ENCODE results near the gene ATP6AP1. TPM values are rescaled to one million over a fixed set of nuclear protein-coding genes. Genes with fewer than 3 reads are reported as not detected.
A peak's percentile ranks its signal among the peaks of the same experiment; 100 is the strongest.
"Not testable (repeated sequence)": the region's sequence is repeated elsewhere in the genome, so short reads cannot be mapped to it uniquely, and the experiment has no call there.

The ATP6AP1 gene
- total and polyA plus RNA-seq, 7 experiments from 2014 or later, result 37.8 to 118 (median 56.6) TPM

GRCh38 chrX:154381271-154381670 lies 47.2 kb upstream of the ATP6AP1 start:
- Mint-ChIP-seq H3K4me1 (peaks cover 4 to 18% (median 12%) of the 10 kb centered on the region in 7 donors), H3K4me3 (peak overlapping the region in 4 of 10 donors; percentile 29 to 86 (median 77)), H3K27ac (peak overlapping the region in 4 of 9 donors; percentile 56 to 93 (median 86)), H3K9me3 (peaks cover 0 to 2% (median 0%) of the 10 kb centered on the region in 11 donors), H3K36me3 (peaks cover 0 to 3% (median 0%) of the 10 kb centered on the region in 5 donors), H3K27me3 (no peaks in the 10 kb centered on the region)
- no peak for ATAC-seq
- POLR2A ChIA-PET, result interaction anchor here (2.0 kb wide), 1 partner anchor 17 kb away, joined by 12 read pairs; the partner anchor contains the start of gene RPL10
- peaks cover 10 to 16% of the 10 kb centered on the region in 2 donors for H3K4me1 ChIP-seq (ENCODE audit: control insufficient read depth in 2 of 2, insufficient read depth in 2 of 2, low read length in 2 of 2)
- intact Hi-C loops (cut with micrococcal nuclease), result no loop called here
- no peak for DNase-seq
- CTCF ChIA-PET, result interaction anchor here (1.0 kb wide), 1 partner anchor 8 kb away, joined by 4 read pairs; no protein-coding TSS in a partner anchor
- no peaks in the 10 kb centered on the region for H3K27me3 ChIP-seq (ENCODE audit: control insufficient read depth in 2 of 2, insufficient read depth in 2 of 2, low read length in 2 of 2)
- H3K9me3 ChIP-seq (ENCODE audit: control insufficient read depth in 2 of 3, low read length in 3 of 3), result no peaks in the 10 kb centered on the region
- no peak overlapping the region for H3K27ac ChIP-seq (ENCODE audit: low read depth, low read length)
- peaks cover 0 to 13% (median 0%) of the 10 kb centered on the region in 3 experiments for H3K36me3 ChIP-seq (ENCODE audit: control insufficient read depth in 2 of 3, insufficient read depth in 3 of 3, low read length in 3 of 3)
- no peak overlapping the region for H3K4me3 ChIP-seq (ENCODE audit: low read length)

GRCh38 chrX:154382483-154383069 lies 45.9 kb upstream of the ATP6AP1 start:
- H3K4me1 Mint-ChIP-seq, result peaks cover 3 to 14% (median 12%) of the 10 kb centered on the region in 7 donors
- ChIA-PET POLR2A (interaction anchor here (0.8 to 2.1 kb wide), 4 partner anchors 9 to 35 kb away, joined by 3 to 12 read pairs (median 8); partner anchors contain the start of genes FLNA and RPL10), CTCF (interaction anchor here (2.1 kb wide), 1 partner anchor 9 kb away, joined by 5 read pairs; no protein-coding TSS in a partner anchor)
- H3K4me1 ChIP-seq (ENCODE audit: control insufficient read depth in 2 of 2, insufficient read depth in 2 of 2, low read length in 2 of 2), result peaks cover 10% of the 10 kb centered on the region in 2 donors
- peak overlapping the region in 2 of 9 donors; percentile 63 to 73 for H3K27ac Mint-ChIP-seq
- peaks cover 0 to 2% (median 0%) of the 10 kb centered on the region in 11 donors for H3K9me3 Mint-ChIP-seq
- H3K9me3 ChIP-seq (ENCODE audit: control insufficient read depth in 2 of 3, low read length in 3 of 3), result no peaks in the 10 kb centered on the region
- intact Hi-C loops (cut with micrococcal nuclease), result no loop called here
- no peaks in the 10 kb centered on the region for H3K27me3 Mint-ChIP-seq
- DNase-seq, result no peak
- H3K27ac ChIP-seq (ENCODE audit: low read depth, low read length), result no peak overlapping the region
- no peak overlapping the region for H3K4me3 ChIP-seq (ENCODE audit: low read length)
- peaks cover 0 to 13% (median 0%) of the 10 kb centered on the region in 3 experiments for H3K36me3 ChIP-seq (ENCODE audit: control insufficient read depth in 2 of 3, insufficient read depth in 3 of 3, low read length in 3 of 3)
- peak overlapping the region in 2 of 10 donors; percentile 1 to 38 for H3K4me3 Mint-ChIP-seq
- no peaks in the 10 kb centered on the region for H3K27me3 ChIP-seq (ENCODE audit: control insufficient read depth in 2 of 2, insufficient read depth in 2 of 2, low read length in 2 of 2)
- no peak for ATAC-seq
- H3K36me3 Mint-ChIP-seq, result peaks cover 0 to 3% (median 0%) of the 10 kb centered on the region in 5 donors

GRCh38 chrX:154383359-154384283 lies 44.9 kb upstream of the ATP6AP1 start:
- H3K27ac ChIP-seq (ENCODE audit: low read depth, low read length), result no peak overlapping the region
- POLR2A ChIA-PET, result interaction anchor here (1.4 to 2.1 kb wide), 3 partner anchors 10 to 36 kb away, joined by 4 to 10 read pairs (median 5); partner anchors contain the start of gene FLNA
- H3K9me3 ChIP-seq (ENCODE audit: control insufficient read depth in 2 of 3, low read length in 3 of 3), result no peaks in the 10 kb centered on the region
- CTCF ChIA-PET, result interaction anchor here (0.9 to 2.1 kb wide), 2 partner anchors 10 to 159 kb away, joined by 3 to 5 read pairs; no protein-coding TSS in a partner anchor
- H3K36me3 Mint-ChIP-seq, result peaks cover 0 to 3% (median 0%) of the 10 kb centered on the region in 5 donors
- no peak overlapping the region for H3K4me3 Mint-ChIP-seq
- ATAC-seq, result no peak
- H3K27me3 Mint-ChIP-seq, result no peaks in the 10 kb centered on the region
- no peak overlapping the region for H3K4me3 ChIP-seq (ENCODE audit: low read length)
- intact Hi-C loops (cut with micrococcal nuclease), result no loop called here
- H3K9me3 Mint-ChIP-seq, result peaks cover 0 to 2% (median 0%) of the 10 kb centered on the region in 11 donors
- no peaks in the 10 kb centered on the region for H3K27me3 ChIP-seq (ENCODE audit: control insufficient read depth in 2 of 2, insufficient read depth in 2 of 2, low read length in 2 of 2)
- DNase-seq, result no peak
- H3K4me1 Mint-ChIP-seq, result peaks cover 3 to 14% (median 12%) of the 10 kb centered on the region in 7 donors
- peak overlapping the region in 4 of 9 donors; percentile 41 to 73 (median 68) for H3K27ac Mint-ChIP-seq
- H3K36me3 ChIP-seq (ENCODE audit: control insufficient read depth in 2 of 3, insufficient read depth in 3 of 3, low read length in 3 of 3), result peaks cover 0 to 13% (median 0%) of the 10 kb centered on the region in 3 experiments
- peaks cover 10% of the 10 kb centered on the region in 2 donors for H3K4me1 ChIP-seq (ENCODE audit: control insufficient read depth in 2 of 2, insufficient read depth in 2 of 2, low read length in 2 of 2)

- peaks cover 10% of the 10 kb centered on the region in 2 donors for H3K4me1 ChIP-seq (ENCODE audit: control insufficient read depth in 2 of 2, insufficient read depth in 2 of 2, low read length in 2 of 2)
- peaks cover 0 to 13% (median 0%) of the 10 kb centered on the region in 3 experiments for H3K36me3 ChIP-seq (ENCODE audit: control insufficient read depth in 2 of 3, insufficient read depth in 3 of 3, low read length in 3 of 3)
- intact Hi-C loops (cut with micrococcal nuclease), result no loop called here
- no peaks in the 10 kb centered on the region for H3K27me3 ChIP-seq (ENCODE audit: control insufficient read depth in 2 of 2, insufficient read depth in 2 of 2, low read length in 2 of 2)
- H3K4me1 Mint-ChIP-seq, result peaks cover 3 to 14% (median 12%) of the 10 kb centered on the region in 7 donors
- H3K27me3 Mint-ChIP-seq, result no peaks in the 10 kb centered on the region
- H3K9me3 ChIP-seq (ENCODE audit: control insufficient read depth in 2 of 3, low read length in 3 of 3), result no peaks in the 10 kb centered on the region
- CTCF ChIA-PET, result interaction anchor here (0.9 to 2.1 kb wide), 2 partner anchors 11 to 158 kb away, joined by 3 to 5 read pairs; no protein-coding TSS in a partner anchor
- H3K4me3 Mint-ChIP-seq, result no peak overlapping the region
- ATAC-seq (no peak), DNase-seq (no peak)
- peak overlapping the region in 3 of 9 donors; percentile 19 to 46 (median 41) for H3K27ac Mint-ChIP-seq
- peaks cover 0 to 2% (median 0%) of the 10 kb centered on the region in 11 donors for H3K9me3 Mint-ChIP-seq
- no peak overlapping the region for H3K4me3 ChIP-seq (ENCODE audit: low read length)
- POLR2A ChIA-PET, result interaction anchor here (1.4 to 2.1 kb wide), 3 partner anchors 11 to 36 kb away, joined by 4 to 10 read pairs (median 5); partner anchors contain the start of gene FLNA
- peaks cover 0 to 3% (median 0%) of the 10 kb centered on the region in 5 donors for H3K36me3 Mint-ChIP-seq
- no peak overlapping the region for H3K27ac ChIP-seq (ENCODE audit: low read depth, low read length)
These were observed 44.1 kb upstream of the ATP6AP1 start for GRCh38 chrX:154384284-154384892.

GRCh38 chrX:154388094-154388493 lies 40.4 kb upstream of the ATP6AP1 start:
- H3K27ac ChIP-seq (ENCODE audit: low read depth, low read length); H3K9me3 ChIP-seq (ENCODE audit: control insufficient read depth in 2 of 3, low read length in 3 of 3); H3K9me3 Mint-ChIP-seq; intact Hi-C loops (cut with micrococcal nuclease); CTCF ChIA-PET; DNase-seq; H3K36me3 Mint-ChIP-seq; H3K36me3 ChIP-seq (ENCODE audit: control insufficient read depth in 2 of 3, insufficient read depth in 3 of 3, low read length in 3 of 3); H3K4me1 ChIP-seq (ENCODE audit: control insufficient read depth in 2 of 2, insufficient read depth in 2 of 2, low read length in 2 of 2); H3K4me3 Mint-ChIP-seq; H3K27me3 Mint-ChIP-seq; H3K27ac Mint-ChIP-seq; POLR2A ChIA-PET; H3K4me1 Mint-ChIP-seq; H3K4me3 ChIP-seq (ENCODE audit: low read length); H3K27me3 ChIP-seq (ENCODE audit: control insufficient read depth in 2 of 2, insufficient read depth in 2 of 2, low read length in 2 of 2): not testable (repeated sequence)
- ATAC-seq, result peak; percentile 44

- H3K27ac Mint-ChIP-seq; H3K9me3 ChIP-seq (ENCODE audit: control insufficient read depth in 2 of 3, low read length in 3 of 3); H3K4me1 ChIP-seq (ENCODE audit: control insufficient read depth in 2 of 2, insufficient read depth in 2 of 2, low read length in 2 of 2); DNase-seq; H3K36me3 ChIP-seq (ENCODE audit: control insufficient read depth in 2 of 3, insufficient read depth in 3 of 3, low read length in 3 of 3); H3K36me3 Mint-ChIP-seq; H3K4me1 Mint-ChIP-seq; H3K4me3 Mint-ChIP-seq; H3K27me3 Mint-ChIP-seq; H3K4me3 ChIP-seq (ENCODE audit: low read length); intact Hi-C loops (cut with micrococcal nuclease); H3K27me3 ChIP-seq (ENCODE audit: control insufficient read depth in 2 of 2, insufficient read depth in 2 of 2, low read length in 2 of 2); H3K27ac ChIP-seq (ENCODE audit: low read depth, low read length); H3K9me3 Mint-ChIP-seq; CTCF ChIA-PET; POLR2A ChIA-PET: not testable (repeated sequence)
- ATAC-seq, result peak; percentile 14
These were observed 39.8 kb upstream of the ATP6AP1 start for GRCh38 chrX:154388649-154389048.
